GM21367 (cell line): ENCODE results near the gene OR52N1.

Experiments
- ATAC-seq: cut with Tn5 transposase; IDR thresholded peaks from one replicate; pipeline ENCODE4 v1.9.1; 2021; ENCODE audit not compliant: unreplicated experiment

The OR52N1 gene

GRCh38 chr11:5791165-5791564 lies at the start of gene OR52N1:
Gene OR52N1, minus strand, starts transcription at chr11:5791265. Its CDS starts 2,449 bp downstream, at chr11:5788816.
- ATAC-seq = no peak

- ATAC-seq = no peak
Observed at GRCh38 chr11:5837695-5838094, 46.6 kb upstream of the OR52N1 start.

GRCh38 chr11:5833446-5833845 lies 42.4 kb upstream of the OR52N1 start:
- no peak for ATAC-seq

- no peak for ATAC-seq
Observed at GRCh38 chr11:5831196-5831829, 40.2 kb upstream of the OR52N1 start.

- peak; percentile 50 for ATAC-seq
Observed at GRCh38 chr11:5818245-5818886, 27.3 kb upstream of the OR52N1 start.

GRCh38 chr11:5815534-5815933 lies 24.5 kb upstream of the OR52N1 start:
- no peak for ATAC-seq

GRCh38 chr11:5809905-5810795 lies 19.1 kb upstream of the OR52N1 start:
- ATAC-seq = no peak

GRCh38 chr11:5809122-5809519 lies 18.1 kb upstream of the OR52N1 start:
- ATAC-seq = peak; percentile 21

- peak; percentile 96 for ATAC-seq
Observed at GRCh38 chr11:5808500-5809121, 17.5 kb upstream of the OR52N1 start, which contains the start of gene OR52N2. Gene OR52N2, plus strand, starts transcription at chr11:5808924. Its CDS starts 11,412 bp downstream, at chr11:5820336.

- ATAC-seq = no peak
Observed at GRCh38 chr11:5807580-5807979, 16.5 kb upstream of the OR52N1 start.

- ATAC-seq = no peak
Observed at GRCh38 chr11:5803982-5804381, 12.9 kb upstream of the OR52N1 start.

- no peak for ATAC-seq
Observed at GRCh38 chr11:5796541-5796940, 5.5 kb upstream of the OR52N1 start.

GRCh38 chr11:5783255-5783654 lies 7.8 kb downstream of the OR52N1 start, which contains the start of gene OR52N5:
Gene OR52N5, minus strand, starts transcription at chr11:5783355. Its CDS starts 4,721 bp downstream, at chr11:5778634.
- no peak for ATAC-seq

GRCh38 chr11:5767056-5767455 lies 24.0 kb downstream of the OR52N1 start:
- ATAC-seq = no peak

GRCh38 chr11:5753943-5754342 lies 37.1 kb downstream of the OR52N1 start, which contains the start of gene OR52N4:
Gene OR52N4, plus strand, starts transcription at chr11:5754243. Its CDS starts 498 bp downstream, at chr11:5754741.
- ATAC-seq = no peak

GRCh38 chr11:5749836-5750235 lies 41.2 kb downstream of the OR52N1 start:
- no peak for ATAC-seq

GRCh38 chr11:5746614-5747013 lies 44.5 kb downstream of the OR52N1 start:
- no peak for ATAC-seq

- no peak for ATAC-seq
Observed at GRCh38 chr11:5738431-5738830, 52.6 kb downstream of the OR52N1 start.

GRCh38 chr11:5737670-5738392 lies 53.2 kb downstream of the OR52N1 start:
- ATAC-seq = no peak

GRCh38 chr11:5737091-5737490 lies 54.0 kb downstream of the OR52N1 start:
- ATAC-seq = no peak
